AG09309 (cell line): Measurements from ENCODE around the gene NPPC.

ENCODE experiments used
- DNase-seq: peaks from one replicate; pipeline ENCODE4 v3.0.0-alpha.2; 2010; ENCODE audit warnings: low read depth
- H3K4me3 ChIP-seq: 2 replicates; pipeline ENCODE4 v1.5.1; 2011; ENCODE audit warnings: mild to moderate bottlenecking, low read depth, low read length, moderate library complexity; ENCODE audit not compliant: control insufficient read depth
- TF ChIP-seq, protein P1 (sequence below): IDR thresholded peaks from 2 replicates; pipeline ENCODE4 v1.5.1; 2011; ENCODE audit warnings: mild to moderate bottlenecking, low read depth, low read length, inconsistent platforms; ENCODE audit not compliant: insufficient read depth, control insufficient read depth; ENCODE audit errors: missing control alignments

NPPC gene

DNA sequence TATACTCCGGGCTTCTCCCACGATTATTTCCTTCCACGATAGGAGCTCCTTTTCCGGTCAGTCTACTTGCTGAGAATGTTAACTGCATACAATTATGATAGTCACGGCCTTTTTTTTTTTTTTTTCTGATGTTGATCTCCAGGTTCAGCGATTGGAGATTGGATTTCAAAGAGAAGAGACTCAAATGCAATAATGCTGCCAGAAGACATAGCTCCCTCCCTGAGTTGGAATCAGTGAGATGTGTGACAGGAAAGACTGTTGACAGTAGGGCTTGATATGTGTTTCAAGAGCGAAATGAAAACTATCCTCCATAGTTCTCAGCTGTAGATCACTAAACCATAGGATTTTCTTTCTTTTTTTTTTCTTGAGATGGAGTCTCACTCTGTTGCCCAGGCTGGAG lies 47.0 kb downstream of the NPPC start:
- no peak for DNase-seq
- H3K4me3 ChIP-seq = no peak overlapping the region
- TF ChIP-seq, protein P1, sequence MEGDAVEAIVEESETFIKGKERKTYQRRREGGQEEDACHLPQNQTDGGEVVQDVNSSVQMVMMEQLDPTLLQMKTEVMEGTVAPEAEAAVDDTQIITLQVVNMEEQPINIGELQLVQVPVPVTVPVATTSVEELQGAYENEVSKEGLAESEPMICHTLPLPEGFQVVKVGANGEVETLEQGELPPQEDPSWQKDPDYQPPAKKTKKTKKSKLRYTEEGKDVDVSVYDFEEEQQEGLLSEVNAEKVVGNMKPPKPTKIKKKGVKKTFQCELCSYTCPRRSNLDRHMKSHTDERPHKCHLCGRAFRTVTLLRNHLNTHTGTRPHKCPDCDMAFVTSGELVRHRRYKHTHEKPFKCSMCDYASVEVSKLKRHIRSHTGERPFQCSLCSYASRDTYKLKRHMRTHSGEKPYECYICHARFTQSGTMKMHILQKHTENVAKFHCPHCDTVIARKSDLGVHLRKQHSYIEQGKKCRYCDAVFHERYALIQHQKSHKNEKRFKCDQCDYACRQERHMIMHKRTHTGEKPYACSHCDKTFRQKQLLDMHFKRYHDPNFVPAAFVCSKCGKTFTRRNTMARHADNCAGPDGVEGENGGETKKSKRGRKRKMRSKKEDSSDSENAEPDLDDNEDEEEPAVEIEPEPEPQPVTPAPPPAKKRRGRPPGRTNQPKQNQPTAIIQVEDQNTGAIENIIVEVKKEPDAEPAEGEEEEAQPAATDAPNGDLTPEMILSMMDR = no peak

DNA sequence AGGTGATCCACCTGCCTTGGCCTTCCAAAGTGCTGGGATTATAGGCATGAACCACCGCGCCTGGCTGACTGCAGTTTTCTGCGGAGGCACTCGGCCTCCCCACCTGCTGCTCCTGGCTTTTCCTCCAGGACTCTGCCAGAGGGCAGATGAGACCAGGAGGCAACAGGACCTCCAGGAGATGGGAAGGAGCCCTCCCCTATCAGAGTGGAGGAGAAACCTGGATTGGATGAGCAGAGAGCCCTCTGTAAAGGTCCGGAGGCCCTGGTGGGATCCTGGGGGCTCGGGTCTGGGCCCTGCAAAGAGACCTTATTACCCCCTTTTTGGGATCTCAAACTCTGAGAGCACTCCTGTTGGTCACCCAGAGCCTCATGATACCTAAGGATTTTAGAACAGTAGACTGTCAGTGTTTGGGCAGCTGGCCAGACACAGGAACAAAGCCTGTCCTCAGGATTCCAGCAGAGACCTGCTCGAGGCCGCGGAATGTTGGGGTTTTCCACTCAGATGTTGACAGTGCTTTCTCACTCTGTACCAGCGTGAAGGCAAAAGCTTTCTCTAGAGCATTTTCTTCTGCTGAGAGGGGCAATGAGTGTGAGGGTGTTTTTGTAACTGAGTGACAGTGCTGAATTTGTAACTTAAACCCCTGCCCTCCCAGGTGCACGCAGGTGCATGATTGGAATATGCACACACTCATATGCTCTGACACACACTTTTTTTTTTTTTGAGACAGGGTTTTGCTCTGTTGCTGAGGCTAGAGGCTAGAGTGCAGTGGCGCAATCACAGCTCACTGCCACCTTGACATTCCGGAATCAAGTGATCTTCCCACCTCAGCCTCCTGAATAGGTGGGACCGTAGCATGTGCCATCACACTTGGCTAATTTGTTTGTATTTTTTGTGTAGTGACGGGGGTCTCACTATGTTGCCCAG lies 48.4 kb downstream of the NPPC start:
- no peak for DNase-seq
- no peak overlapping the region for H3K4me3 ChIP-seq
- TF ChIP-seq, protein P1 = no peak

DNA sequence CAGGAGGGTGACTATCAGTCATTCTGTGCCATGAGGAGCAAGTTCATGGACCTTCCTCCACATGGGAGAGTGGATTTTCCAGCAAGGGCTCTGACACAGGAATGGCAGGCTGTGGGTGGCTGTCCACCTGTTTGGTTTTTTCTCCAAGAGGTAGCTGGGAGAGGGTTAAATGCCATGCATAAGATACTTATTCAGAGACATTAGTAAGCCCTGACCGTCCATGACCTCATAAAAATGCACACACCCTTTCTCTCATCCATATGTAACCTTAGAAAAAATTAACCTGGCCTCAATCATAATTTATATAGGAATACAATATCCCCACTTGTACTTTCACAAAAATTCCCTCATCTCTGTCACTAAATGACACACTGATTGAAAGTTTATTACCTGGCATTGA lies 51.3 kb downstream of the NPPC start:
- H3K4me3 ChIP-seq = no peak overlapping the region
- no peak for DNase-seq
- TF ChIP-seq, protein P1 = no peak
